Measurements from ENCODE around the gene CHSY1. TPM values are rescaled to one million over a fixed set of nuclear protein-coding genes. Genes with fewer than 3 reads are reported as not detected.
A peak's percentile ranks its signal among the peaks of the same experiment; 100 is the strongest.

CHSY1 gene
- total RNA-seq, 1 donor from 2014 or later, result 47.0 TPM

DNA sequence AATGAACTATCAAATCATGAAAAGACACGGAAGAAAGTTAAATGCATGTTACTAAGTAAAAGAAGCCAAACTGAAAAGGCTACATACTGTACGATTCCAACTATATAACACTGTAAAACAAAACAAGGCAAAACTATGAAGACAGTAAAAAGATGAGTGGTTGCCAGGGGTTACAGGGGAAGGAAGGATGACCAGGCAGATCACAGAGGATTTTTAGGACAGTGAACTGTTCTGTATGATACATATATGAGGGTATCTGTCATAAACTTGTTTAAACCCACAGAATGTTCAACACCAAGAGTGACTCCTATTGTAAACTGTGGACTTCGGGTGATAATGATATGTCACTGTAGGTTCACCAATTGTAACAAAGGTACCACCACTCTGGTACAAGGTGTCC is 60.6 kb downstream of the CHSY1 start:
- DNase-seq (ENCODE audit: extremely low read depth, low read depth, low spot score), result no peak

DNA sequence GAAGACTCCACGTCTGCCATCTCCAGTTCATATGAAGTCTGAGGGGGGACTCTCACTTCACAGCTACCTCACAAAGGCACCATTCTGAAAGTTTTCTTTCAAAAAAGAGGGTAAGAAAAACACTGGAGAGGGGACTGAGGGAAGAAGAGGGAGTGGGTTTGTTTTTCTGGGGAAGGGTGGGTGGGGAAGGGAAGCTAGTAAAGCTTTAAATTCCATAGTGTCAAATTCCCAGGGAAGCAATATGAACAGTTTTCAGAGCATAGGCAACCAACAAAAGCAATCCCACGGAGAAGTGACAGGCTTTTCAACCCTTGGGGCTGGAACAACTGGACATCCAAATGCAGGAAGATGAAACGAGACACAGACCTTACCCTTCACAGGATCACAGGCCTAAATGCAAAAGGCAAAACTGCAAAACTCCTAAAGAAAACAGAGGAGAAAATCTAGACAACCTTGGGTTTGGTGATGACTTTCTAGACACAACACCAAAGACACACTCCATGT is 61.7 kb downstream of the CHSY1 start:
- DNase-seq (ENCODE audit: extremely low read depth, low read depth, low spot score), result no peak

DNA sequence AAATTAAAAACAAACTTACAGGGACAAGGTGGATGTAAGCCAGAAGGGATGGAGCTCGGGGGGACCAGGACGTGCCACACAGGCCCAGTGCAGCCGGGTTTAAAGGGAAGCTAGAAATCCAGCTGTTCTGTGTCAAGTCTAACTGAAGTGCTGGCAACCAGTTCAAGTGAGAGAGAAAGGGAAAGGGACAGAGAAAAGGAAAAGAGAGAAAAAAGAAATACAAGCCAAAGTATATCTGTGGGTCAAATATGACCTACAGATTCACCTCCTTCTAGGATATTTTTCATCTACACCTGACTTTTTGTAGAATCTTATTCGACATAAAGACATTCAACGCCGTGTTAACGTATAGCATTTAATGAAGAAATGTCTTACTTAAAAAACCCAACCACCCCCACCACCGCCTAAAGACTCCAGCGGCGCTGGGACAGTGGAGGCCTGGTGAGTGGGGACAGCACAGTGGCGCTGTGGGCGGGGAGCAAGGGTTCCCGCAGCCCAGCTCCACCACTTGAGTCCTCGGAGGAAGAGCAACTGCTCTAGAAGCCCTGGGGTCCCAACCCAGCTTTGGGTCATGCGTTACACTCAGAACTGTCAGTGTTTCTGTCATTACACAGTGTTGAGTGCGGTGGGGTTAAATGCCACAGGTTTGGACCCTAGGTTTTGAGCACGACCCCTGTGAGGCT is 62.3 kb downstream of the CHSY1 start:
- DNase-seq (ENCODE audit: extremely low read depth, low read depth, low spot score), result no peak

DNA sequence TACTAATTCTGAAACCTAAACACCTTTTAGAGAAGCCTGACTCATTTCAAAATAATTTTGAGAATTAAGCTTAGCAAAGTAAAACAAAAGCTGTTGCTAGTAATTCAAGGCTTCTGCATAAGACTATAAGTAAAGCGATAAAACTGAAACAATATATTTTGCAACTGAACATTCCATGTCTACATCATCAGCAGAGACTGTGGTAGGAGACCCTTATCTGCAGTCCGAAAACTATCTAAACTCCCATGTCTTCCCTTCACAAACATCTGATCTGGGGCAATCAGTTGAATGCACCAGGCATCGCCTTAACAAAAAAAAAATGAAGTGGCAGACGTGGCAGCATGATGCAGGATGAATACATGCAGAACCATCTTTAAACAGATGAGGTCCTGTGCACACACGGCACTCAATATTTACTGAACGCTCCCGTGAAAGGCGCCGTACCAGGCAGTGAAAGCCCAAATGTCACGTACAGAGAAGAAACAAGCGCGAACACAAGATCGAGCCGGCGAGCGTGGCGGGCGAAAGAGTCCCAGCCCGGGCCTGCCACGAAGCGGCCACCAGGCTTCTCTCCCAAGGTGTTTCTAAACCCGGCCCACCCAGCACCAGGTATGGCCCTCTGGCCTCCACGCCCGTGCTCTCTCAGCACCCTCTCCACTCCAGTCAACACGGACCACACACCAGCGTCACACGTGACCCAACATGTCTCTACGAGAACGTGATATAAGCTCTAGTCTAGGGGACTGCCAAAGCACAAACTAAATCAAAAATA is 63.0 kb downstream of the CHSY1 start:
- DNase-seq (ENCODE audit: extremely low read depth, low read depth, low spot score), result no peak

DNA sequence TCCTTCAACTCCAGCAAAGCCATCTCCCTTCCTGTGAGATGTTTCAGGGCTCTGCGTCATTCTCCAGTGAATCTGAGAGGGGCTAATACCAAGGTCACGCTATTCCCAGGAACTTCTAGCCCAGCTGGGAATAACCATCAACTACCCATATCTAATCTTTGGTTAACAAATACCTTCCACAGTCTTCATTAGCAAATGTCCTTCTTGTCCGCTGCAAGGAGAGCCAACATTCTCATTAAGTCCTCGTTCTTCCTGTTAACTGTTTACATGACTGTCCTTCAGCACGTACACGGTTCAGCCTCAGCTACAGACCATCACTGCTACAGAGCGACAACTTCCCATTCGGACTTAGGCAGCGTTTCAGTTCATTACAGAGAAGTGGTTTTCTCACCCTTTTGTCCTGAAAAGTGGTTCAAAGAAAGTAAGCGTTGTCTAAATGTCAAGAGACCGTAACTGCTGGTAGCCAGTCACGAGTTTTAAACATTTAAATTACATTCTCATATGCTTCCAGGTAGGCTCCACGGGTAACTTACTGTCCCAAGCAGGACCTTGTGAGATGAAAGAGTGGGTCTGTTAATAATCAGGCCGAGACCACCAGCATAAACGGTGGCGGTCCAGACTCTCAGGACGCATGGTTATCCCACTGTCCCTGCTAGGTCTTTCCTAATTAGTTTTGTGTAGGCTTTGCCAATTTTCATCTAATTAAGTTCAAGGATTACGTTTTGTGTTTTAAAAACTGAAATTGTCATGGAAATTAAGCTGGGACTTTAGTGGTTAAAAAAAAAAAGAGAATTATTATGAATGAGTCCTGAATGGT is 63.8 kb downstream of the CHSY1 start:
- peak; percentile 71 for DNase-seq (ENCODE audit: extremely low read depth, low read depth, low spot score)

DNA sequence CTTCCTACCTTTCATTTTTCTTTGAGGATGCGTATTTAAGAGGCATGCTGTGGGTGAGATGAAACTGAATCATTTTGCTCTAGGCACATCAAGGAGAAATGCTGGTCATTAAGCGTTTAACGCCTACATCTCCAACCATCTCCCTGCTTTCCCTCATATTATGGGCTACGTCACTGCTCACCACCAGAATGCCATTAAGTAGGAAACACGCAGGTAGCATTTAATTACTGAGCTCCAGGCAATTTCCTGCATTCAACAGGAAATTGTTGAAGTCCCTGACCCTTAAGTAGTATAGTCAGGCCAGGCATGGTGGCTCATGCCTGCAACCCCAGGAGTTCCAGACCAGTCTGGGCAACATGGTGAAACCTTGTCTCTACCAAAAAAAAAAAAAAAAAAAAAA is 66.1 kb downstream of the CHSY1 start:
- DNase-seq (ENCODE audit: extremely low read depth, low read depth, low spot score), result no peak

DNA sequence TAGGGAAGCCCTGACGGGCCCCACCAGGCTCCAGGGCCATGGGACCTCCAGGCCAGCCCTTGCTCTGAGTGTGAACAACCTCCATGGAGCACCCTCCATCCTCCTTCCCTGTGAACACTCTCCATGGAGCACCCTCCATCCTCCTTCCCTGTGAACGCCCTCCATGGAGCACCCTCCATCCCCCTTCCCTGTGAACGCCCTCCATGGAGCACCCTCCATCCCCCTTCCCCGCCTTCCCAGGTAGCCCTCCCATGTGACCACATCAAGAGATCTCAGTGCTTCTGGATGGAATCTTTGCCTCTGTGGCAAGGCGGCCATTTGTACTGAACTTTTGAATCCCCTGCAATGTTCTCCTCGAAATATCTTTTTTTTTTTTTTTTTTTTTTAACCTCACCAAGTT is 66.5 kb downstream of the CHSY1 start:
- no peak for DNase-seq (ENCODE audit: extremely low read depth, low read depth, low spot score)

DNA sequence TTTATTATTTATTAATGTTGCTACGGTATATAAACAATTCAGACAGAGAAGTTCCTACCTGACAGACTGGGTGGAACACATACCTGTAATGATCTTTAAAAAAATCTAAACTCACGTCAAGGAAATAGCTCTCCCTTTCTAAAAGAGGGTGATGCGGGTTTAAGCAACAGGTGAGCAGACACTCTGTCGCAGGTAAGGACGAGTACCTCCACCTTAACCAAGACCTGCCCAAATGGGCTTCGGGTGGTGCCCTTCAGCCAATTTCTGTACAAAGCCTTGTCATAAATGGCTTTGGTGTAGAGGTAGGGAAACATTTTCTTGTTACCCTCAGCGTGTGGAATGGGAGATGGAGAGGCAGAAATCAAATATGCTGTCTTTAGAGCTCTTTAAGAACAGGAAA is 67.0 kb downstream of the CHSY1 start:
- no peak for DNase-seq (ENCODE audit: extremely low read depth, low read depth, low spot score)

DNA sequence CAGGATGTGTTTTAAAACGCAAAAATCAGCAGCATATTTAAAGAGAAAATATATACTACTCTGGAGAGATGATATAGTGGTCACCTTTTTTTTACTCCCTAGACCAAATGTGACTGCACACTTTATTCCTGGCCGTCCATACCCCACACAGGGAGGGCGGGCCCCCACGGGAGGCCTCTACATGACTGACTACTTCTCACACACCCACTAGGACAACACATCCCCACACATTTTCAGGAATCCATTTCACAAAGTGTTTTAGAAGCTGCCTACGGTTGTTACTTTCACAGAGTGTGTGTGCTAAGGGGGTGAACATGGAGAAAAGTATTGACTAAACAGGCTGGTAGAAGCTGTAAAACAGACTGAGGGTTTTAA is 67.9 kb downstream of the CHSY1 start:
- DNase-seq (ENCODE audit: extremely low read depth, low read depth, low spot score), result no peak

DNA sequence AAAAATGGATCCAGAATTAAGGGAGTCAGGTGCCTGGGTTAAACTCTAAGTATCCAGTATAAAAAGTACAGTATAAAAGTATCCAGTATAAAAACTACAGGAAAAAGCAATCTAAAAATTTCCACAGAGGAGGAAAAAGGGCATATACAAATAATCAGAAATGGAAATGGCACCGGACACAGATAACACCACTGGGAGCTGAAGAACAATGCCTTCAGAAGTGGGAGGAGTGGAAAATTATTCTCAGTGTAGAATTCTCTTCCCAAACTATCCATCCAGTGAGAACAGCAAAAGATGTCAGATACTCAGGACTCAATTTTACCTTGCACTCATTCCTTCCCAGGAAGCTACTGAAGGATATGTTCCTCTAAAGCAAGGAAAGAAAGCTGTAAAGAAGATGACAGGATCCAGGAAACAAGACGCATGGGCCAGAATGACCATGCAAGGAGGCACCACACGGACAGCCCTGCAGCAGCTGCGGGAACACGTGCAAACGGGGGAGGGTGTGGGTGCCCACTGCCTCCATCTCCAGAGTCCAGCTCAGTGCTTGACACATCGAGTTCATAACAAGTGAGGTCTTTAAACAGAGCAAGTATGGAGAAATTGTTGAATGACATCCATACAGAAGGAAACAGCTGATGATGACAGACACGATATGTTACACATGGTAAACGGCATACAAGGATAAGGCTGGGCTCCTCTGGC is 68.5 kb downstream of the CHSY1 start:
- no peak for DNase-seq (ENCODE audit: extremely low read depth, low read depth, low spot score)

DNA sequence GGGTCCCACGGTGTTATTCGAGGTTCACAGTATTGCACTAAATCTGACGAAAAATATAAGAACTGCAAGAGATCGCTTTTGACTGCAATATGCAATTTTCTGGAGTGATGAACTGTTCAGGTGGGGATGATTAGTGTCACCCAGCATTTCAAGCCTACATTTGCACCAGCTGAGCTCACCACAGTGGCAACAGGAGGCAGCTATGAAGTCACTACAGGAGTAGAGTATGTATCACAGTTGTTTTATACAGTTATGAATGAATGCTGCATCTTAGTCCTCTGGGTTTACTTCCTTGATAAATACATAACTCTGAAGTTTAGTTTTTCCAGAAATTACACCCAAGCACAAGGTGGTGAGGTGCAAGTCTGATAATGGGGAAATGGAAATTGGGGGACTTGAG is 69.6 kb downstream of the CHSY1 start:
- no peak for DNase-seq (ENCODE audit: extremely low read depth, low read depth, low spot score)

DNA sequence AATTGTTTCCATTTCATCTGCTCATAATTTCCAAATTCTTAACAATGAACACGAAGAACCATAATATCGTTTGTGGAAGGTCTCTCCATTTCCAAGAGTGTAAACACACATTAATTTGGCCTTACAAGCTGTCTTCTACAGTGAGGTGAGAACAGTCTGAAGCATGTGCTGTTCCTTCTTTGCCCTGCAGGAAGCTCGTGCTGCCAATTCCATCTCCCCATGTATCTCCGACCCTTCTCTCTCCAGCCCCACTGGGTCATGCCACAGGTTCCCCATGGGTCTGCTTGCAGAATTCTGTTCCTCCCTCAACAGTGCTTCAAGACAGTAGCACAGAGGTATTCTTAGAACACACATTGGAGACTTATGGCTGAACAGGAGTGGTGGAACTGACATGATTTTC is 70.5 kb downstream of the CHSY1 start:
- DNase-seq (ENCODE audit: extremely low read depth, low read depth, low spot score), result no peak

DNA sequence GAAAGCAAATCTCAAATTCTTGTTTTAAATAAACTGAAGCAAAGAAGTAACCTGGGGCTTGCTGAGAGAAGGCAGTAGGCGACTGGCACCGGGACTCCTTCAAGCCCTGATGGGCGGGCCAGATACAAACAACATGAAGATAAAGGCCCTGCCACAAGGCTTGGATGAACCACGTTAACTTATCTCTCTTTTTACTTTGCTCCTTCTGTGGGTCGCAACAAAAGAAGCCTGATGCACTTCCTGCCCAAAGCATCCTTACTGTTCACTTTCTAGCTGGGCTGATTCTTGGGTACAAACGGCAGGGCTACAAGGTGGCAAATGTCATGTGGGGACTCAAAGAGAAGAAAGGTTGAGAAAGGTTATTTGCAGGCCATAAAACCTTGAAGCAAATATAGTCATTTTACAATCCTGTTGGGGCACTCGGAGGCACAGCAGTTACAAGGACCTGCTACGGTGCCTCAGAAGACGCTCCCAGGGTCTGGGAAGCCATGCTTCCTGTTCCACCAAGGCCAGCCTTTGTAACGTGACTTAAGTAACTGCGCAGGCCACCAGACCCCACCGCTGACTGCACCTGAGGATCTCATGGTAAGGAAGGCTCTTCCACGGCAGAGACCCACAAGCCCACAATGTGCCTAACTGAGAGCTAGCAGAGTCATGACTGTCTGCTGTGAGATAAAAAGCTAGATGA is 71.1 kb downstream of the CHSY1 start:
- no peak for DNase-seq (ENCODE audit: extremely low read depth, low read depth, low spot score)

DNA sequence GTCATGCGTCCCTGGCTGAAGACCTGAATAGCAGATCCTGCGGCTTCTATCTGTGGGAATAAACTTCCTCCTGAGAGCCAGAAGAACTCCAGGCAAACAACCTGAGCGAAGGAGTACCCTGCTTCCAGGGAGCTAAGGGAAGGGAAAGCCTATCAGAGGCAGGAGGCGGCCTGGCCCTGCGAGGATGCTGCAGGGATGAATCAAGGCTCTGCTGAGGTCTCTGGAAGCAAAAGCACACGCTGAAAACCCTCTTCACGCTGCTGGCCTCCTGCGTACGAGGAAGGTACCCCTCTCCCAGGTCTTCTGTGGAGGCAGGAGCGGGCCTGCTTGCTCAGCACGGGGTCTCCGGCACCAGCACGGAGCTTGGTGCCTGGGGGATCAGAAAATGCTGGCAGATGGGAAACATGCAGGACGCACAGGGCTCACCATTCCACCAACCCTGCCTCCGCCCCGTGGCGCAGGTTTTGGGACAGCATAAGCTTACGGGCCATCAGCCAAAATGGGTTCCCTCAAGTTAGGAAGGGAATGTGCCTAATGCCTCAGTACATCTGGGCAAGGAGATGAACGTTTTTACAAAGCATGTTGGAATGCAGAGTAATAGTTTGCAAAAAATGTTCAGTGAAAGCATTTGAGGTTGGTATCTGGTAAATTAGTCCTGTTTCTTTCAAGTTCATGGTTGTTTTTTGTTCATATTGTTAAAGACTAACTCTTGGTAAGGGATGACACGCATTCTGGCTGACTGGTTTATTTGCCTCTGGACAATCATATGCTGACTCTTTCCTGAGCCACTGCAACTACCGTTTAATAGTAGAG is 72.3 kb downstream of the CHSY1 start:
- DNase-seq (ENCODE audit: extremely low read depth, low read depth, low spot score), result no peak

DNA sequence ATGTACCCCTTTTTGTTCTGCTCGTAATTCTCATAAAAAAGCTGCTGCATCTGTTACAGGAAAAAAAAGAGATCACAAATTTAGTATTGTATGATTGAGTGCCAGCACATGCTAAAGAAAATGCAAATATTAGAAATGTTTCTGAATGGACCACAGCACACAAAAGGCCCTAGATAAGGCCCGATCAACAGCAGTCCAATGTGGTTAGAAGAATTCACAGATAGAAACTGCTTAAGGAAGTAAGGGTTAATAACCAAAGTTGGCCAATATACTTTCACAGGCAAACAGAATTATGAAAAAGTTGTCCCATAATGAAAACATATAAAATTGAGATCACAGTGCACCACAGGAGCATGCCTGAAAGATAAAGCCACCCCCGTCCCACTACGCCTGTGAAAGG is 72.9 kb downstream of the CHSY1 start:
- no peak for DNase-seq (ENCODE audit: extremely low read depth, low read depth, low spot score)

DNA sequence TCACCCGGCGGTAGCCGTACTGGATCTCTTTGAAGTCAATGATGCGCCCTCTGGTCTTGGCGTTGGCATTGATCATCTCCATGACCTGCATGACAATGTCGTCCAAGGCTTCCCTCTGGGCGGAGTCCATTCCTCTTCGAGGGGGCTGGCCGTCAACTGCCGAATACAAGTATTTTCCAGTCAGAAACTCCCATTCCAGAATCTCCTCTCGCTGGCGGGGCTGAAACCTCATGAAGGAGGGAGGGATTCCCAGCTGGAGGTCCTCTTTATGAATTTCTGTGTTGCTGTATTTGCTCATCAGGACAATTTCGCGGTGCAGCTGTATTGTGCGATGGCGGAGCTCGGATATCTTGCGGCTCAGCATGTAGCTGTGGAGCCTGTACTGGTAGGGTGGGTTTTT is 73.4 kb downstream of the CHSY1 start:
- DNase-seq (ENCODE audit: extremely low read depth, low read depth, low spot score), result no peak

DNA sequence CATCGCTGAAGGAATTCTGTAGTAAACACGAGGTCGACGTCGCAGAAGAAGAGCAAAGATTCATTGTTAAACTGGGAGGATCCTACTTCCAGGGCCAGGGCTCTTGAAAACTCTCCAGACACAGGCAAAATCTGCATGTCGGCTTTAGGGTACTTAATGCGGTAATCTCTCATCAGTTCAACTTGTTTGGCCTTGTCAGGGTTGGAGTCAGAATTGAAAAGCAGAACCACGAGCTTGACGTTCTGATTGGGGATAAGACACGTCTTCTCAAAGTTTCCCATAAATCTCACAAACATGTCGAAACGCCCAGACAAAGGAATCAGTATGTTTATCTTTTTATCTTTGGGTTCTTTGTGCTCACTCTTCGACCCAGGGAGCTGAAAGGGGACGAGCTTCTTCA is 74.0 kb downstream of the CHSY1 start:
- DNase-seq (ENCODE audit: extremely low read depth, low read depth, low spot score), result no peak

DNA sequence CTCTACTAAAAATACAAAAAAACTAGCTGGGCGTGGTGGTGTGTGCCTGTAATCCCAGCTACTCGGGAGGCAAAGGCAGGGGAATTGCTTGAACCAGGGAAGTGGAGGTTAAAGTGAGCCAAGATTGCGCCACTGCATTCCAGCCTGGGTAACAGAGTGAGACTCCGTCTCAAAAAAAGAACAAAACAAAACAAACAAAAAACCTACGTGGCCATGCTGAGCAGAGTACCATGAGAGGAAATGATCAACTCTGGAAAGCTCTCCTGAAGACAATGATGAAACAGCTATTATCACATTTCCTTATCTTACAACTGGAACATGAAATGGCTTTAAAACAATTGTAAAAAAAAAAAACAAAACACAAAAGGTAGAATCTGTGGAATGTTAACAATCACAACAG is 75.2 kb downstream of the CHSY1 start:
- peak; percentile 79 for DNase-seq (ENCODE audit: extremely low read depth, low read depth, low spot score)

DNA sequence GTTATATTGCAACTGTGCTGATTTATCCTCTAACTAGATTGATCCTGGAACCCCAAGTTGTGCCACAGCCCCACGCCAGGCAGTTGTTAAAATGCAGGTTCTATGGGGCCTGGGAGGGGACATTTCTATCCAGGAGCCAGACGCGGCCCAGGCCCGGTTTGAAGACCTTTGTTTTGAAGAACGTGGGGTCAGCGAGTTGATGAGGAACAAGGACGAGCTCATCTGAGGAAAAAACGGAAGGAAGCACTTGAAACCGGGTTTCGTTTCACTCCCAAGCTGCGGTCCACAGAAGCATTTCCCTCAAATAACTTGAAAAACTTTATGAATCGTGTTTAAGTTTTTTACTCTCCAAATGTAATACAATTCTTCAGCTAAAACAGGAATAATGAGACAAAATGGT is 76.4 kb downstream of the CHSY1 start:
- no peak for DNase-seq (ENCODE audit: extremely low read depth, low read depth, low spot score)

Data from glomerular endothelial cell (primary cell).